ENCODE results near the gene AADACL4. TPM values are rescaled to one million over a fixed set of nuclear protein-coding genes. Genes with fewer than 3 reads are reported as not detected.

AADACL4 gene
- total RNA-seq = not detected

DNA sequence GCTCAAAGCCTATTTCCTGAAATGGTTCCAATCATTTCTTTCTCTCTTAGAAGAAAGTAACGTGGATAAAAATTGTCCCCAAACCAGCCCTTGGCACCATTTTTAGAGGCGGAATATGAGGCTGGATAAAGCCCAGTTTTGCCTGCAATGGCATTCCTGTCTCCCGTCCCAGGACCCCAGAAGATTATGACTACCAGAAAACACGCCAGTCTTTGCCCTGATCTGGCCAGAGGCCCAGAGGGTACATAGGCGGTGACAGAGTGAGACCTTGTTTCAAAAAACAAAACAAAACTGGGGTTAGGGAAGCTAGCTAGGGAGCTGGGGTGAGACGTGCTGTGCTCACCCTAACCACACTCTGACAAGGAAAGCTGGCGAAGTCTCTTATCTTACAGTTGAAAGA lies at the start of gene AADACL4:
AADACL4 (plus strand) TSS at position 301 of the 400 bp plus-strand sequence. CDS start 462 bp downstream, outside the sequence.

DNA sequence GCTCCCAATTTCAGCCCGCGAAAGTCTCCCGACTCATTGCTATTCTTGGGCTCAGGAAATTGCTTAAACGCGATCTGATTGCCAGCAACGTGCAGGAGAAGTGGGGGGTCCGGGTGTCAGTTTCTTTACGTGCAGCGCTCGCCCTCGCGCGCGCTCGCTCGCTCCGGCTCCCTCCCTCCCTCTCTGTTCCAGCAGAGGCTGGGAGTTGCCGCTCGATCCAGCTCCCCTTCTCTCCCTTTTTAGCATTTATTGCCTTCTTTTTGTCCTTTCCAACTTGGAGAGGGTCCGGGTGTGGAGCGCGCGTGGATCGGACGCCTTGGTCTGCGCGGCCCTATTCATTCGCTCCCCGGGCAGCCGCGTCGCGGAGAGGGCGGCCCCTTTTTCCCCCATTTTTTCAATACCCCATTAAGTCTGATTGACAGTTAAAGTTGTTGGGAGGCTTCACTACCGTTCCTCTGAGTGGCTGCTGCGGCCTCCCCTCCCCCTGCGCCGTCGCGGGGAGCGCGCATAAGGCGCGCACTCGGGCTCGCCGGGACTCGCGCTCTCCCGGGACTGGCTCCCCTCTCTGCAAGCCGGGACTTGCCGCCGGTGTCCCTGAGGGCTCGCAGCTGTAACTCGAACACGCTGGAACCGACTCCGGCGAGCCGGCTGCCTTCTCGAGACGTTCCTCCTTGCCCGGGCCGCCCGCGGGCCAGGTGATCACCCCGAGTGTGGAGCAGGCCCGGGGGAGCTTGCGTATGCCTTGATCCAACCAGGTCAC lies 25.8 kb upstream of the AADACL4 start, which contains the start of gene DHRS3:
DHRS3 (minus strand) TSS at position 310 of the 760 bp plus-strand sequence. CDS start 862 bp downstream, outside the sequence.

DNA sequence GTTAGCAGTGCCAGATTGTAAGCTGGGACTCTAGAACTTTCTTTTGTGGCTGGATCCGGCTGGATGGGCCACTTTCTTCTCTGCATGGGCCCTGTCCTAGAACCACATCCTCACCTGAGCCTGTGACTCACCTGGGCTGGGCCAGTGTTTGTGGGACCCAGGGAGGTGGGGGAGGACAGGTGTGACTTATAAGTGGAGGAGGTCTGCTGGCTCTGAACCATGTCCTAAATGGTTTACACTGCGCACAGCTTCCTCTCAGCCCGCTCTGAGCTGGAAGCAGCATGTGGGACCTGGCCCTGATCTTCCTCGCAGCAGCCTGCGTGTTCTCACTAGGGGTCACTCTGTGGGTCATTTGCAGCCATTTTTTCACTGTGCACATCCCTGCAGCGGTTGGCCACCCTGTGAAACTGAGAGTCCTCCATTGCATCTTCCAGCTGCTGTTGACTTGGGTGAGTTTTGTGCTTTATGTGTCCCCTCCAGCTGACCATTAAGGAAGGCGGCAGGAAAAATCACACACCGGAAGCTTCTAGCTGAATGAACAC lies 72.1 kb downstream of the AADACL4 start, which contains the start of gene AADACL3:
AADACL3 (plus strand) TSS at position 215 of the 542 bp plus-strand sequence; CDS start at position 282, 67 bp downstream.

Other genes with a start within 250 kb of the AADACL4 start
- 10 to 100 TPM; 67.5 to 74.3 TPM for gene DHRS3, start 25.9 kb upstream of the AADACL4 start, total RNA-seq
- not detected for gene AADACL3, start 72.0 kb downstream of the AADACL4 start, total RNA-seq
- not detected for gene CFAP107, start 102.1 kb downstream of the AADACL4 start, total RNA-seq
- gene PRAMEF12, start 129.7 kb downstream of the AADACL4 start, total RNA-seq = not detected
- not detected for gene PRAMEF1, start 147.3 kb downstream of the AADACL4 start, total RNA-seq
- not detected for gene PRAMEF11, start 187.3 kb downstream of the AADACL4 start, total RNA-seq
- not detected for gene HNRNPCL1, start 204.6 kb downstream of the AADACL4 start, total RNA-seq
- not detected for gene PRAMEF2, start 213.0 kb downstream of the AADACL4 start, total RNA-seq
- gene PRAMEF4, start 242.1 kb downstream of the AADACL4 start, total RNA-seq = not detected

All from activated naive CD4-positive, alpha-beta T cell treated with anti-CD3 and anti-CD28 coated beads, Interleukin-2, amount 10 ng/mL, durations not matched to agents 5 hours and 36 hours (primary cell).